Measurements from ENCODE around the gene IMPG2. TPM values are rescaled to one million over a fixed set of nuclear protein-coding genes. Genes with fewer than 3 reads are reported as not detected.

The IMPG2 gene
- total RNA-seq, 4 donors from 2014 or later: 0.62 to 0.96 (median 0.81) TPM

DNA sequence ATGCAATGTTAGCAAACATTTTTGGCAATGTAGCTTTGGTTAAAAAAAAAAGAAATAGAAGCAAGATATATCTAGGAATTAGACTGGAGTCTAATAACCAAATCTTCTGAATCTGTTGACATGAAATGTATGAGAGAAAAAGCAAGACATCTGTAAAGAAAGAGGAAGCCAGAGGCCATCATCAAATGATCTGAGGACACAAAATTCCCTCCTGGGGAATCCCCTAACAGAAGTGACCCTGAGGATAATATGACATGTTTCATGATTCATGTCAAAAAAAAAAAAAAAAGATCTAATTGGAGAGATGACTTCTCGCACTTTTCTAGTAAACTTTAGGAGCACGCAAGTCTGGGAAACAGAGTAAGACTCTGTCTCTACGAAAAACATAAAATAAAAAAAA is 70.9 kb downstream of the IMPG2 start:
- no peak for ATAC-seq
- Histone ChIP-seq H3K4me3 (no peak overlapping the region), H3K27me3 (no peaks in the 10 kb centered on the region), H3K27ac (no peak overlapping the region), H3K4me1 (no peaks in the 10 kb centered on the region), H3K9me3 (no peaks in the 10 kb centered on the region), H3K36me3 (no peaks in the 10 kb centered on the region)
- no peak for TF ChIP-seq EP300 (IDR thresholded peaks at IDR 0.05)
- TF ChIP-seq POLR2A (IDR thresholded peaks at IDR 0.05): no peak
- TF ChIP-seq, protein P1, sequence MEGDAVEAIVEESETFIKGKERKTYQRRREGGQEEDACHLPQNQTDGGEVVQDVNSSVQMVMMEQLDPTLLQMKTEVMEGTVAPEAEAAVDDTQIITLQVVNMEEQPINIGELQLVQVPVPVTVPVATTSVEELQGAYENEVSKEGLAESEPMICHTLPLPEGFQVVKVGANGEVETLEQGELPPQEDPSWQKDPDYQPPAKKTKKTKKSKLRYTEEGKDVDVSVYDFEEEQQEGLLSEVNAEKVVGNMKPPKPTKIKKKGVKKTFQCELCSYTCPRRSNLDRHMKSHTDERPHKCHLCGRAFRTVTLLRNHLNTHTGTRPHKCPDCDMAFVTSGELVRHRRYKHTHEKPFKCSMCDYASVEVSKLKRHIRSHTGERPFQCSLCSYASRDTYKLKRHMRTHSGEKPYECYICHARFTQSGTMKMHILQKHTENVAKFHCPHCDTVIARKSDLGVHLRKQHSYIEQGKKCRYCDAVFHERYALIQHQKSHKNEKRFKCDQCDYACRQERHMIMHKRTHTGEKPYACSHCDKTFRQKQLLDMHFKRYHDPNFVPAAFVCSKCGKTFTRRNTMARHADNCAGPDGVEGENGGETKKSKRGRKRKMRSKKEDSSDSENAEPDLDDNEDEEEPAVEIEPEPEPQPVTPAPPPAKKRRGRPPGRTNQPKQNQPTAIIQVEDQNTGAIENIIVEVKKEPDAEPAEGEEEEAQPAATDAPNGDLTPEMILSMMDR (IDR thresholded peaks at IDR 0.05): no peak
- no peak for TF ChIP-seq POLR2AphosphoS5 (IDR thresholded peaks at IDR 0.05)
- WGBS, 2 donors (ENCODE audit: low coverage in 1 of 2): 73 to 77% methylated on average over 2 to 3 of the region's 3 CpGs

DNA sequence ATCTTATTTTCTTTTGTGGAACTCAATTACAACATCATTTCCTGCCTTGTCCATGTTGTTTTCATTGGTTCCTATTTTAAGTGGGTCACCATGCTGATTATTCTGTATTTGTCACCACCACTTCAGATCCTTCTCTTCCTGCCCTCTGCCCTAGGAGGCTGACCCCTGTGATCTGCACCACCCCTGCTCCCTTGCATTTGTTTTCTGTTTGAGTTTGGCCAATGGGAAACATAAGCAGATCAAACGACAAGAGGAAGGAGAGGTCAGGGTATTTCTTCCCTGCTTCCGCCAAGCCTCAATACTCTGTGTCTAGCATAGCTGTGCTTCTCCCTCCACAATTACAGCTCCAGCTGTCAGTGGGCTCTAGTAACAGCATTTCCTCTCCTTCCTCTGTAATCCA is 71.6 kb downstream of the IMPG2 start:
- Histone ChIP-seq H3K27me3 (no peaks in the 10 kb centered on the region), H3K36me3 (no peaks in the 10 kb centered on the region), H3K4me3 (no peak overlapping the region), H3K27ac (no peak overlapping the region), H3K9me3 (no peaks in the 10 kb centered on the region), H3K4me1 (no peaks in the 10 kb centered on the region)
- TF ChIP-seq POLR2A (IDR thresholded peaks at IDR 0.05) (no peak), POLR2AphosphoS5 (IDR thresholded peaks at IDR 0.05) (no peak), EP300 (IDR thresholded peaks at IDR 0.05) (no peak)
- TF ChIP-seq, protein P1 (IDR thresholded peaks at IDR 0.05): no peak
- WGBS, 2 donors (ENCODE audit: low coverage in 1 of 2): 37 to 52% methylated on average over 2 of the region's 2 CpGs
- ATAC-seq: no peak

DNA sequence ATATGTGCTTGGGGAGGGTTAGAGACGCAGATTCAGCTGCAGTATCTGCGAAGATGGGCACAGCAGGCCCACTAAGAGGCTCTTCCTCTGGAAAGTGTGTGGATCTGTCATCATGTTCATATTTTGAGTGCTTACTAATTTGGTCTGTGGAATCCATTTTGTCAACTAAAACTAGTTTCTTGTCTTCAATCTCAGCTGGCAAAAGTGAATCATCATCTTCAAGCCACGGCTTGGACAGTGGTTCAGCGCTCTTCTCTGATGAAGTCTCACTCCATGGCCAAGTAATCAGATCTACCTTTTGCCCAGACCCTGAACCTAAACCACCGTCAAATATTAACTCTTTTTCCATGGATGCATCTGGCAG is 76.2 kb downstream of the IMPG2 start:
- no peak overlapping the region for H3K4me3 ChIP-seq
- no peaks in the 10 kb centered on the region for H3K36me3 ChIP-seq
- TF ChIP-seq EP300 (IDR thresholded peaks at IDR 0.05) (no peak), POLR2A (IDR thresholded peaks at IDR 0.05) (no peak), POLR2AphosphoS5 (IDR thresholded peaks at IDR 0.05) (no peak)
- TF ChIP-seq, protein P1 (IDR thresholded peaks at IDR 0.05): no peak
- no peak overlapping the region for H3K27ac ChIP-seq
- H3K27me3 ChIP-seq: no peaks in the 10 kb centered on the region
- WGBS, 2 donors (ENCODE audit: low coverage in 1 of 2): 93 to 100% methylated on average over 3 to 4 of the region's 5 CpGs
- no peak for ATAC-seq
- no peaks in the 10 kb centered on the region for H3K4me1 ChIP-seq
- no peaks in the 10 kb centered on the region for H3K9me3 ChIP-seq

DNA sequence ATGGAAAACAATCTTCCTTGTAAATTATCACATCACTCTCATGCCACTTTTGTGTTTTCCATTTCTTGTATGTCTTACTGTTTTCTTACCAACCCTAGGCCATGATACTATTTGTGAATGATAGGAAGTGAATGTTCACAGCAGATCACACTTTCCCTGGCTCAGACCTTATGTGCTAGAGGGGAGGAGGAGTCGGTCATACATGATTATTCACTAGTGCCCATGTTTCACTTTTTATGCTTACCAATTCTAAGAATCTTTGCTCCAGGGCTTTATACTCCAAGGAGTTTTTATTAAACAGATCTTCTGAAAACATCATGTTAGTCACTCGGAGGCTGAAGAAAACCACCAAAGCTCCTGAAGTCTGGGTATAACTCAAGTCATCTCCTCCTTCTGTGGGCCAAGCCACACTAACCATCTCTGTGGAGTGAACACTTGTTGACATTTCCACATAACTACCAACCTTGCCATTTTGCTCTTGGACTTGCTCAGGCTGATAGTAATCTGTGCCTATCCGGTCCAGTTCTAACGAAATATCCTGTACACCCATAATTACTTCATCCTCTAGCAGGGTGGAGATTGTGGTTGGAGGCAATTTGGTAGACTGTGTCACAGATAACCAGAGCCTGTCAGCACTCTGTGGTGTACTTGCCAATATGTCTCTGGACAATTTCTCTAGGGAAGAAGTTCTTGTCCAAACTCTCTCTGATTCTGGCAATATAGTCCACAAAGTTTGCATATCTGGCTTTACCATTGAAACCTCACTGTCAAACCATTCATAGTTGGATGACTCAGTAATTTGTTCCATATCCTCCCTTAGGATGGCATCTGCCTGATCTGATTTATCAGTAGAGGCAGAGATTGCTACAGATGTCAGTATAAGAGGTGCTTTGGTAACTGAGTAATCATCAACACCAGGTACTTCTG is 76.8 kb downstream of the IMPG2 start:
- Histone ChIP-seq H3K27ac (no peak overlapping the region), H3K4me1 (no peaks in the 10 kb centered on the region), H3K4me3 (no peak overlapping the region), H3K9me3 (no peaks in the 10 kb centered on the region), H3K36me3 (no peaks in the 10 kb centered on the region), H3K27me3 (no peaks in the 10 kb centered on the region)
- no peak for ATAC-seq
- WGBS, 2 donors (ENCODE audit: low coverage in 1 of 2): 79 to 100% methylated on average over 2 to 4 of the region's 4 CpGs
- no peak for TF ChIP-seq POLR2A (IDR thresholded peaks at IDR 0.05)
- TF ChIP-seq, protein P1 (IDR thresholded peaks at IDR 0.05): no peak
